ENCODE measurements around the gene DEFB126.
"Not testable (repeated sequence)": the region's sequence is repeated elsewhere in the genome, so short reads cannot be mapped to it uniquely, and the experiment has no call there.

Gene DEFB126, protein sequence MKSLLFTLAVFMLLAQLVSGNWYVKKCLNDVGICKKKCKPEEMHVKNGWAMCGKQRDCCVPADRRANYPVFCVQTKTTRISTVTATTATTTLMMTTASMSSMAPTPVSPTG

DNA sequence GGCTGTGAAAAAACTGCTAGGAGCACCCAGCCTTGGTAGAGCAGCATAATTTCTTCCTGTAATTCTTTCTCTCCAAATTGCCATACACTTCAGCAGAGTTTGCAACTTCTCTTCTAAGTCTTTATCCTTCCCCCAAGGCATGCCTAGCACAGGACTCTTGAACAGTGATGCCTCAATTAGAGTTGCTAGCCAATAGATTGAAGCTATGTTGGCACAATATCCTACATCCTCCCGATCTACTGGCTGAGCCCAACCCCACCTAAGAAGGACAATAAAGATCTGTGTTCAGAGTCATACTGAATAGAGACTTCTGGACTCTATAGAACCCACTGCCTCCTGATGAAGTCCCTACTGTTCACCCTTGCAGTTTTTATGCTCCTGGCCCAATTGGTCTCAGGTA, at the start of gene DEFB126:
Gene DEFB126 (plus strand): TSS at position 301 of the 400 bp plus-strand sequence. CDS start 39 bp downstream, at position 340.
- no peak for DNase-seq

DNA sequence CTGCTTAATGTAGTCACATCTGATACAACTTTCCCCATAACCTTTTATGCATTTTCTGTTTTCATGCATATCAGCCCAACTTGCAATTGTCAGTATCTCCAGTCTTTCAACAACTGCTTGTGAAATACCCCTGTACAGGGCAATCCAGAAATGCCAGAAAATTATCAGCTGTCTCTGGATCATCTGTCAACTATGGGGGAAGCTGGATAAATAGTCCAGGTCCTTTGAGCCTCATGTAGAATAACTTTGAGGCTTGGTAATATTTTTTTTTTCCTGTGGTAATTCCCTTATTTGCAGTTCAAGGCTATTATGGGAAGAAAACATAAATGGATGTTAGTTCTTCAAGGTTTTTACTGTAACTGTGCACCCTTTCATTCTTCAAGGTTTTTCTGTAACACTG, 48.7 kb upstream of the DEFB126 start:
- DNase-seq: no peak

DNA sequence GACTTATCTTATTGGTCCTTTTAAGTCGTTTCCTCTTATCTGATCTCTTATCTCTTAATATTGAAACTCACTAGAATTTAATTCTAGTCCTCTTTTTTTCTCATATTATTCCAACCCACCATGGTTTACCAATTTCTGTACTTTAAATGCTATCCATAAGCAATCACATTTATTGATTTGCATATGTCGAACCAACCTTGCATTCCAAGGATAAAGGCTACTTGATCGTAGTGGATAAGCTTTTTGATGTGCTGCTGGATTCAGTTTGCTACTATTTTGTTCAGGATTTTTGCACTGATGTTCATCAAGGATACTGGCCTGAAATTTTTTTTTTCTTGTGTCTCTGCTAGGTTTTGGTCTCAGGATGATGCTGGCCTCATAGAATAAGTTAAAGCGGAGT, 47.2 kb upstream of the DEFB126 start:
- DNase-seq: no peak

DNA sequence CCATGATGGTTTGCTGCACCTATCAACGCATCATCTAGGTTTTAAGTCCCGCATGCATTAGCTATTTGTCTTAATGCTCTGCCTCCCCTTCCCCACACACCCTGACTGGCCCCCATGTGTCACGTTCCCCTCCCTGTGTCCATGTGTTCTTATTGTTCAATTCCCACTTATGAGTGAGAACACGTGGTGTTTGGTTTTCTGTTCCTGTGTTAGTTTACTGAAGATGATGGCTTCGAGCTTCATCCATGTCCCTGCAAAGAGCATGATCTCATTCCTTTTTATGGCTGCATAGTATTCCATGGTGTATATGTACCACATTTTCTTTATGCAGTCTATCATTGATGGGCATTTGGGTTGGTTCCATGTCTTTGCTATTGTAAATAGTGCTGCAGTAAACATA, 44.7 kb upstream of the DEFB126 start:
- not testable (repeated sequence) for DNase-seq

DNA sequence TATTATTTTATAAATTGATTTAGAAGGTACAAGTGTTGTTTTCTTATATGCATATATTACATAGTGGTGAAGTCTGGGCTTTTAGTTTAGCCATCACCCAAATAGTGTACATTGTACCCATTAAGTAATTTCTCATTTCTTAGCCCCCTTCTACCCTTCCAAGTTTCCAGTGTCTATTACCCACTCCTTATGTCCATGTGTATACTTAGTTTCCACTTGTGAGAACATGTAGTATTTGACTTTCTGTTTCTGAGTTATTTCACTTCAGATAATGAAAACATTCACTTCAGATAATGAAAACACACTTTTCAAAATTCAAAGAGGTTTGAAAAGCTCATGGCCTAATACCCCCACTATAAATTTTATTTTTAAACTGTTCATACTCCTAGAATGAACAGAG, 40.4 kb upstream of the DEFB126 start:
- DNase-seq: no peak

DNA sequence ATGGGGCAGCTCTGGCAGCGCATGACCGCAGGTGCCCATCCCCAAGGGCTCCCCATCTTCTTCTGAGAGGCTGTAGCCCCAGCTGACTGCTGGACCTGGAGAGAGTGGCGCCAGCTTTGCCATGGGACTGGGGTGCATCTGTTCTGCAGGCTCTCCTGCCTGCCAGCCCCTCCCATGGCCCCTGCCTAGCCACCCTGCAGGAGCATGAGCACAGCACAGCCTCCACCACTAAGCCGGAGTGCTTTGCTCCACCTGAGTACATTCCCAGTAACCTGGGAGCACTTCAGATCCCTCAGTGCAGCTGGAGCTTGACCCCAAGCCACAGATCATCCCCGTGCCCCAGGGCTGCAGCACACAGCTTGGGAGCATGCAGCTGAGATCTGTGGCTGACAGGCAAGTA, 38.9 kb upstream of the DEFB126 start:
- DNase-seq: no peak

DNA sequence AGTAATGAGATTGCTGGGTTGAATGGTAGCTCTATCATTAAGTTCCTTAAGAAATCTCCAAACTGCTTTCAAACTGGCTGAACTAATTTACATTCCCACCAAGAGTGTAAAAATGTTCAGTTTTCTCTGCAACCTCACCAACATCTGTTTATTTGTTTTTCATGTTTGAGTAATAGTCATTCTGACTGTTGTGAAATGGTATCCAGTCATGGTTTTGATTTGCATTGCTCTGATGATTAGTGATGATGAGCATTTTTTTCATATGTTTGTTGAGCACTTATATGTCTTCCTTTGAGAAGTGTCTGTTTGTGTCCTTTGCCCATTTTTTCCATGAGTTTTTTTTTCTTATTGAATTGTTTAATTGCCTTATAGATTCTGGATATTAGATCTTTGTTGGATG, 30.0 kb upstream of the DEFB126 start:
- DNase-seq: no peak

DNA sequence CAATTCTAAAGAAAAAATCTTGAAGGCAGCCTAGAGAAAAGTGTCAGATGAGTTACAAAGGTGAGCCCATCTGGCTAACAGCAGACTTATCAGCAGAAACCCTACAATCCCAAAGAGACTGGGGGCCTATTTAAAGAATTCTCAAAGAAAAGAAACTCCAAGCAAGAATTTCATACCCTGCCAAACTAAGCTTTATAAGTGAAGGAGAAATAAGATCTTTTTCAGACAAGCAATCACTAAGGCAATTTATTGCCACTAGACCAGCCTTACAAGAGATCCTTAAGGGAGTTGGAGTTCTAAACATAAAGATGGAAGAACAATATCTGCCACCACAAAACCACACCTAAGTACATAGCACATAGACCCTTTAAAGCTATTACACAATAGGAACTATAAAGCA, 24.9 kb upstream of the DEFB126 start:
- no peak for DNase-seq

DNA sequence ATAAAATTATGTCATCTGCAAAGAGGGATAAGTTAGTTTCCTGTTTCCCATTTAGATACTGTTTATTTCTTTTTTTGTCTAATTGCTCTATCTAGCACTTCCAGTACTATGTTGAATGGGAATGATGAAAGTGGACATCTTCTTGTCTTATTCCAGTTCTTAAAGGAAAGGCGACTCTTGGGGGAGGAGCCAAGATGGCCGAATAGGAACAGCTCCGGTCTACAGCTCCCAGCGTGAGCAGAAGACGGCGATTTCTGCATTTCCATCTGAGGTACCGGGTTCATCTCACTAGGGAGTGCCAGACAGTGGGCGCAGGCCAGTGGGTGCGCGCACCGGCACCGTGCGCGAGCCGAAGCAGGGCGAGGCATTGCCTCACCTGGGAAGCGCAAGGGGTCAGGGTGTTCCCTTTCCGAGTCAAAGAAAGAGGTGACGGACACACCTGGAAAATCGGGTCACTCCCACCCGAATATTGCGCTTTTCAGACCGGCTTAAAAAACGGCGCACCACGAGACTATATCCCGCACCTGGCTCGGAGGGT, 12.5 kb upstream of the DEFB126 start:
- not testable (repeated sequence) for DNase-seq

DNA sequence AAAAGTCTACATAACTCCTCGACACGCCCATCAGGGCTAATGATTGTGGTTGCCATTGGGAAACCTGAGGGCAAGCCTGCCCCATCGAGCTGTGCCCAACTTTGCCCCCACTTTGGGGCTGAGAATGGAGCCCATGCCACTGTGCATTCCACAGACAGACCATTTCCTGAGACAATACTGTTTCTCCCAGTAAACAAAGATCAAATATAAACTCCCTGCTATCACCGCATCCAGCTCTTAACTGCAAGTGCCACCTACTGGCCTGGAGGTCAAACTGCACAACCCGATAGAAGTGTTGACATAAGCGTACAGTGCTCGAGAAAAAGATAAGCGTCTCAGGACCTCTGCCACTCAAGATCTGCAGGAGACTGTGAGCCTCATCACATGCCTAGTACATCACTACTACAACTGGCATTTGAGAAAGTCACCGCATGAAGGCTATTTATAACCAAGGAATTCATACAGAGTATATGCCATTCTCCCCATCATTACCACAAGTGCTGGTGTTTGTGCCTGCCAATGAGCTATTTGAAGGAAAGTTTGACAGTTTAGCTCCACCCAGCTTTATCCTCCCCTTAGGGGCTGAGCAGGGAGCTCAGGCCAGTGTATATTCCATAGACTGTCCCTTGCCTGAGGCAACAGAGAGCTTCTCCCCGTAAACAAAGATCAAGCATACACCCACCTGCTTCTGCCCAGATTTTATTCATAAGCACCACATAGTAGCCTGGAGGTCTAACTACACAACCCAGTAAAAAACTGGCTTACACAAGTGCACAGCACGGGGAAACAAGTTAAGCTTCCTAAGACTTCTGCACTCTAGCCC, 4.5 kb upstream of the DEFB126 start:
- peak; percentile 23 for DNase-seq

DNA sequence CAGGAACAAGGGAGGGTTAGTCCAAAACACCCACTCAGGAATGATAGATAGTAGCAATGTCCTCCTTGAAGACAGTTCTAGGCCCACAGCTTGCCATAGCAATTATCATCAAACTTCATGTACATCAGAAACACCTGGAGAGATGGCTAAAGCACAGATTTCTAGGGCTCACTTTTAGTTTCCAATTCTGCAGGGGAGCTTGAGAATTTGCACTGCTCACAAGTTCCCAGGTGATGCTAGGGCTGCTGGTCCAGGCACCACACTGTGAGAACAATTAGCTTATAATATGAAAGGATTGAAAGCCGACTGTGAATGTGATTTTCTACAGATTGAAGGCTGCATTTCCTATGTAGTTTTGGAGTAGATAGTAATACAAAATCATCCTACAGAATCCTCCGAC, 3.5 kb downstream of the DEFB126 start:
- no peak for DNase-seq

DNA sequence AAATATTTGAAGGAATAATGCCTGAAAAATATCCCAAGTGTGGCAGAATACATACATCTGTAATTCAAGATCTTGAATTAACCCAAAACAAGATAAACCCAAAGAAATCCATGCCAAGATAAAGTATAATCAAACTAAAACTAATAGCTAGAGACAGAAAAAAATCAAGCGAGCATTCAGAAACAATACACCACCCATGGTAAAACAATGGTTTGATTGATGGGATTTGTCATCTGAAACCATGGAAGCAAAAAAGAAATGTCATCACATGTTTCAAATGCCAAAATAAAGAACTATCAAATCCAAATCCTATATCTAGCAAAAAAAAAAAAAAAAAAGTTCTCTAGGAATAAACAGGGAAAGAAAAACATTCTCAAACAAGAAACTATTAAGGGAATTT, 9.7 kb downstream of the DEFB126 start:
- no peak for DNase-seq

DNA sequence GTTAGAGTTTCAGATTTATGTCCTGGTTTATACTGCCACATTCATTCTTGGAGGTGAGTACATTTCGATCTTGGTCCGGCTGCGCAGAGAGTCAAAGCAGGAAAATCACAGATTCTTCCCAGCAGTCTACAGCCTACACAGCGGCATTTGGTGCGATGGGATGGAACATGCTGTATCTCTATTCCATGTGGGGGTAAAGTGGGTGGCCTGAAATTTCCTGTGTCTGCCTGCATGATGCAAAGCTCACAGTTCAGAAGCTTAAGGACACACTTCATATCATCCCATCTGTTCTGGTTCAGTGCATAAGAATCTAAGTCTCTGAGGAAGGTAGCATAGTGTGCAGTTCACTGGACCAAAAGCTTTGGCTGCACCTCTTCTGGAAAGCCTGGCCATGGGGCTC, 14.8 kb downstream of the DEFB126 start, which contains the start of gene DEFB127:
Gene DEFB127 (plus strand): TSS at position 301 of the 400 bp plus-strand sequence. CDS start 91 bp downstream, at position 392.
- no peak for DNase-seq

DNA sequence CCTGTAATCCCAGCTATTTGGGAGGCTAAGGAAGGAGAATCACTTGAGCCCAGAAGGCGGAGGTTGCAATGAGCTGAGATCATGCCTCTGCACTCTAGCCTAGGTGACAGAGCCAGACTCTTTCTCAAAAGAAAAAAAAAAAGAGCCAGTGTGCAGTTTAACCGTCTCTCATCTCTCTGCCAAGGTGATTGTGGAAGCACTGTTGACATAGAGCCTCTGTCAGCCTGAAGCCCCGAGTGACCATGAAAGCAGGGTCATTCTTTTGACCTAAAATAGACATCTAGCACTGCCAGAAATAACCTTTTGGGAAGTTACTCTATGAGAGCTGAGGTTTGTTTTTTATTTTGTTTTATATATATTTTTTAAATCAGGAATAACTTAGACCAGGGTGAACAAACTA, 22.2 kb downstream of the DEFB126 start:
- no peak for DNase-seq

DNA sequence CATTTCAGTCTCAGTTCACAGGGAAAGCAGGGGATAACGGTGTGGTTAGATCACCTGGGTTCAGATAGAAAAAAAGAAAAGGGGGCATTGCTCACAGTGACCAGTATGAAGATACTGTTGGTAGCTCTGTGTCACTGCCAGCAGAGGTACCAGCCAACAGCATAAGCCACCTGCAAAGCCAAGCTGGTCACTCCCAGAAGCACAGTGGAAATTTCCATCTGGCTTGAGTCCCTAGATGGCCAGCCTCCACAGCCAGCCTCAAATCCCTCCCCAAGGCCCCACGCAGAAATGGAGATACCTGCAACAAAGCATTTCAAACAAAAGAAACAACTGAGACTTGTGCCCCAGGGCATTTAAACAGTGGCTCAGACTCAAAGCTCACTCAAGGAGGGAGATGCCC, 26.5 kb downstream of the DEFB126 start:
- DNase-seq: no peak

DNA sequence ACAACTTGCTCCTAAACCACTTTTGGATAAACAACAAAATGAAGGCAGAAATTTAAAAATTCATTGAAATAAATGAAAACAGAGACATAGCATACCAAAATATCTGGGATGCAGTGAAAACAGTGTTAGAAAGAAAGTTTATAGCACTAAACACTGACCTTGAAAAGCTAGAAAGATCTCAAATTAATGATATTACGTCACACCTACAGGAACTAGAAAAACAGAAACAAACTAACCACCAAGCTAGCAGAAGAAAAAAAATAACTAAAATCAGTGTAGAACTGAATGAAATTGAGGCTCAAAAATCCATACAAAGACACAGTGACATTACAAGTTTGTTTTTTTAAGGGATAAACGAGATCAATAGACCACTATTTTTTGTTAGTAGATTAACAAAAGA, 41.9 kb downstream of the DEFB126 start:
- no peak for DNase-seq

DNA sequence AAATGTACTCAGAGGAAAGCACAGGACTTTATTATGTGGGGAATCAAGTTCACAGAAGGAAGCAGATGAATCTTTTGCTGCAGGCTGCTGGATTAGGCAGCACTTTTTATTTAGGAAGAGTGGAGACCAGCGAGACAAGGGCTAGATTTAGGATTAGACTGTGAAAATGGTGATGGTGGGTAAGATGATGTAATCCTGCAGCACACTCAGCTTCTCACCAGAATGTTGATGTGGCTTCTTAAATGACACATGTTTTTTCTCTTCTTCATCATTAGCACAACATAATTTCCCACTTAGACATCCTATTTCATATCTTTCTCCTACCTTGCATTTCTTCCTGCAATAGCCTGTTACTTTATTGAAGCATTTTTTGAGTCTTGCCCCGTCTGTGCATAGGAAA, 45.3 kb downstream of the DEFB126 start:
- DNase-seq: no peak

DNA sequence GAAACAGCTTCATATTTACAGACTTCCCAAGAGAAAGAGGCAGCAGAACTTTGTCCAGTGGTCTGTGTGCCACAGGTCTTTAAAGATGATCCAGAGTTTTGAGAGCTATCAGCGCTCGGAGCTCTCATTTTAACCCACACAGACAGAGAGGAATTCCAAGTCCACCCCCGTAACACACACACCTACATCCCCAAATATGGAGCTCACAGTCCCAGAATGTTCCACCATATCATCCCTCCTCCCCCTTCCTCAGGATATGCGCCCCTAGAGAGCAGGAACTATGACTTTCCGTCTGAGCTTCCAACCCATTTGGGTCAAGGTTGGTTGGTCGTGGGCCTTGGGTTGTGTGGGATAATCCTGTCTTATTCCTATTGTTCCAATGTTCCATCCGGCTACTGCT, 47.2 kb downstream of the DEFB126 start, which contains the start of gene DEFB128:
Gene DEFB128 (minus strand): TSS at position 101 of the 400 bp plus-strand sequence. CDS start 88 bp downstream, at position 13.
- DNase-seq: no peak

Data from activated CD4-positive, alpha-beta T cell treated with anti-CD3 and anti-CD28 coated beads, Interleukin-10, Interleukin-2, amounts not matched to agents 100 ng/mL and 50 ng/mL, durations not matched to agents 16 hours and 8 hours (primary cell).